Gastrocnemius medialis (tissue), 4 donors: ENCODE measurements around the gene CMTR1. TPM values are rescaled to one million over a fixed set of nuclear protein-coding genes. Genes with fewer than 3 reads are reported as not detected.

Source experiments
- ATAC-seq, 2 donors: fragments of 150-250 bp; one replicate each; pipeline ENCODE4 v1.9.1; 2016
- DNase-seq, 2 donors: peaks; one replicate each; pipeline ENCODE4 v3.0.0-alpha.2; 2019
- H3K27ac ChIP-seq, 4 donors: fragments of 200-600 bp; sonication (generic); 1 replicate in 1 of 4; 2 replicates in 3 of 4; pipeline ENCODE4 v1.5.1; 2016 to 2018; ENCODE audit warnings: mild to moderate bottlenecking in 2 of 4, moderate library complexity in 1 of 4
- H3K27me3 ChIP-seq, 3 donors: fragments of 200-600 bp; sonication (generic) in 2 of 3; 1 replicate in 1 of 3; 2 replicates in 2 of 3; pipeline versions ENCODE4 v1.5.1 to v1.6.0; 2016 to 2019; ENCODE audit warnings: mild to moderate bottlenecking in 1 of 3, moderate library complexity in 1 of 3
- H3K36me3 ChIP-seq, 2 donors: fragments of 200-600 bp; sonication (generic) in 1 of 2; one replicate each; pipeline ENCODE4 v1.5.1; 2017 to 2018
- H3K4me1 ChIP-seq, 2 donors: fragments of 200-600 bp; sonication (generic) in 1 of 2; one replicate each; pipeline ENCODE4 v1.5.1; 2016 to 2017; ENCODE audit warnings: mild to moderate bottlenecking in 2 of 2
- H3K4me3 ChIP-seq, 4 donors: fragments of 200-600 bp; sonication (generic) in 3 of 4; 1 replicate in 1 of 4; 2 replicates in 3 of 4; pipeline ENCODE4 v1.5.1; 2016 to 2019; ENCODE audit warnings: mild to moderate bottlenecking in 2 of 4
- H3K9me3 ChIP-seq, 3 donors: fragments of 200-600 bp; sonication (generic) in 2 of 3; 1 replicate in 1 of 3; 2 replicates in 2 of 3; pipeline ENCODE4 v1.5.1; 2016 to 2019
- CTCF ChIP-seq, 5 experiments: fragments of 450-650 bp in 3 of 5; fragments of 200-600 bp in 2 of 5; sonication (generic) in 2 of 5; IDR thresholded peaks in 4 of 5; conservative IDR thresholded peaks in 1 of 5; 1 replicate in 4 of 5; 2 replicates in 1 of 5; pipeline ENCODE4 v1.5.1; 2016 to 2019; ENCODE audit warnings: antibody characterized with exemption in 5 of 5, mild to moderate bottlenecking in 3 of 5, moderate library complexity in 3 of 5
- POLR2A ChIP-seq, 2 donors: fragments of 450-650 bp; IDR thresholded peaks; one replicate each; pipeline ENCODE4 v1.6.1; 2017; ENCODE audit warnings: antibody characterized with exemption in 2 of 2, mild to moderate bottlenecking in 2 of 2, moderate library complexity in 2 of 2
- in situ Hi-C, 4 donors: fragments of 200-750 bp; cut with MboI; loops; one replicate each; pipeline versions ENCODE4 v1.15.0 to v1.8.0; 2017; ENCODE audit warnings: low sequenced_read_pairs in 4 of 4
- intact Hi-C: fragments of 100-400 bp; cut with DNase I; formaldehyde crosslinking; loops from one replicate; pipeline ENCODE4 v1.15.1; 2023; ENCODE audit warnings: low total_unique reads
- total RNA-seq, 4 donors: library from RNA; depleted of rRNA; stranded (reverse); fragments of >200 nt; gene quantifications; one replicate each; pipeline versions ENCODE4 v1.1.0 to v1.2.3, GENCODE V29; 2016

The CMTR1 gene
- total RNA-seq, 4 donors from 2014 or later = 18.2 to 34.6 (median 25.4) TPM

DNA sequence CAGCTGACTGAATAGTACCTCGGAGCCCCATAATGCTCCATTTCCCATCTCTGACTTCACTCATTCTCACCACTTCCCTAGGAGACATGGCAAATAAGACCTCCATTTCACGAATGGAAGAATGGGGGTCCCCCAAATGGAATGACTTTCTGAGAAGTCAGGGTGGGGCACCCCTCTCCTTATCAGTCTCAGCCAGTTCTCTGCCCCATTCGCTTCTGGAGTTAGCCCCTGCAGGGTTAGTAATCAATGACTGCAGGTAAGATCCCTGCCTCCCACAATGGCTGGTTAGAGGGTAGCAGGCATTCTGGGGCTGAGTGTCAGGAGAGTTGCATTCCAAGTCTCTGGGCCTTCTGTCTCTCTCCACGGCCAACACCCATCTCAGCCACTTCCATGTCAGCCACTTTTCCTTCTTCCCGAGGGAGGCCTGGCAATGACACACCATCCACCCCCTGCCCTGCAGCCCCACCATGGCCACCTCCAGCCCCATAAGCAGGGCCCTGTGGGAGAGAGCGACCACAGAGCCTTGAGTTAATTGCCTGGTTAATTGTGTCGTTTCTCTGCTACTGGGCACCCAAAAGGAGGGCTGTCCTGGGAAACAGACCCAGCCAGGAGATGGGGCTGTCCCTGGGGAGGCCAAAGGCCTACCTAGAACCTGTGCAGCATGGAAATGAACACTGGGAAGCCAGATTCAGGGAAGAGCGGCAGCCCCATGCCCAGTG lies 53.3 kb downstream of the CMTR1 start:
- intact Hi-C loops (loop anchor here (10.0 kb wide), 2 partner anchors 79 to 1009 kb away; no protein-coding TSS in a partner anchor), in situ Hi-C loops (loop anchor here in 3 of 4 donors (25.0 kb wide), 1 partner anchor 201 kb away; the partner anchor contains the start of gene MDGA1 (in 3 of the 3))
- no peak for DNase-seq
- TF ChIP-seq POLR2A (IDR thresholded peaks at IDR 0.05) (no peak), CTCF (IDR thresholded peaks at IDR 0.05 in 4 of 5, conservative IDR thresholded peaks at IDR 0.05 in 1 of 5) (no peak)
- no peak for ATAC-seq
- H3K36me3 ChIP-seq = no peaks in the 10 kb centered on the region
- H3K4me3 ChIP-seq = no peak overlapping the region
- H3K9me3 ChIP-seq = no peaks in the 10 kb centered on the region
- no peaks in the 10 kb centered on the region for H3K27me3 ChIP-seq
- H3K4me1 ChIP-seq = no peaks in the 10 kb centered on the region
- no peak overlapping the region for H3K27ac ChIP-seq

- intact Hi-C loops (loop anchor here (10.0 kb wide), 2 partner anchors 77 to 1007 kb away; no protein-coding TSS in a partner anchor), in situ Hi-C loops (loop anchor here in 3 of 4 donors (25.0 kb wide), 1 partner anchor 200 kb away; the partner anchor contains the start of gene MDGA1 (in 3 of the 3))
- Histone ChIP-seq H3K4me1 (no peaks in the 10 kb centered on the region), H3K27me3 (no peaks in the 10 kb centered on the region), H3K4me3 (no peak overlapping the region), H3K27ac (no peak overlapping the region), H3K36me3 (no peaks in the 10 kb centered on the region), H3K9me3 (no peaks in the 10 kb centered on the region)
- TF ChIP-seq CTCF (IDR thresholded peaks at IDR 0.05 in 4 of 5, conservative IDR thresholded peaks at IDR 0.05 in 1 of 5) (no peak), POLR2A (IDR thresholded peaks at IDR 0.05) (no peak)
- DNase-seq = no peak
- ATAC-seq = no peak
Measured at GRCh38 chr6:37487591-37488380, 54.8 kb downstream of the CMTR1 start.

DNA sequence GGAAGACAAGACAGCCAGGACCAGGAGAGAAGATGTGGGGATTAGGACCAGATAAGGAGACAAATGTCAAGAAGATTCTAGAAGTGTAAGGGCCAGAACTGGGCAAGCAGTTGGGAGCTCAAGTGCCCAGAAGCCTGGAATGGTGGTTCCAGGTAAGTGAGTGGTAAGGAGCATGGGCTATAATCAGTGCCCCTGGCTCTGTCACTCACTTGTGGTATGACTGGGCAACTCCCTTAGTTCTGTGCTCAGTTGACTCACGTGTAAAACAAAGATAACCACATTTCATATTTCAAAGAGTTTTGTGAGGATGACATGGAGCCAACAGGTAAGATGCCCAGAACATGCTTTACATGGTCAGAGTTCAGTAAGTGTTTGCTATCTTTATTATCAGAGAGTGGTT lies 55.5 kb downstream of the CMTR1 start:
- no peak overlapping the region for H3K27ac ChIP-seq
- H3K36me3 ChIP-seq = no peaks in the 10 kb centered on the region
- H3K4me3 ChIP-seq = no peak overlapping the region
- ATAC-seq = no peak
- TF ChIP-seq POLR2A (IDR thresholded peaks at IDR 0.05) (no peak), CTCF (IDR thresholded peaks at IDR 0.05 in 4 of 5, conservative IDR thresholded peaks at IDR 0.05 in 1 of 5) (no peak)
- H3K9me3 ChIP-seq = no peaks in the 10 kb centered on the region
- no peaks in the 10 kb centered on the region for H3K27me3 ChIP-seq
- no peaks in the 10 kb centered on the region for H3K4me1 ChIP-seq
- no peak for DNase-seq
- in situ Hi-C loops (loop anchor here in 3 of 4 donors (25.0 kb wide), 1 partner anchor 199 kb away; the partner anchor contains the start of gene MDGA1 (in 3 of the 3)), intact Hi-C loops (loop anchor here (10.0 kb wide), 2 partner anchors 76 to 1006 kb away; no protein-coding TSS in a partner anchor)

DNA sequence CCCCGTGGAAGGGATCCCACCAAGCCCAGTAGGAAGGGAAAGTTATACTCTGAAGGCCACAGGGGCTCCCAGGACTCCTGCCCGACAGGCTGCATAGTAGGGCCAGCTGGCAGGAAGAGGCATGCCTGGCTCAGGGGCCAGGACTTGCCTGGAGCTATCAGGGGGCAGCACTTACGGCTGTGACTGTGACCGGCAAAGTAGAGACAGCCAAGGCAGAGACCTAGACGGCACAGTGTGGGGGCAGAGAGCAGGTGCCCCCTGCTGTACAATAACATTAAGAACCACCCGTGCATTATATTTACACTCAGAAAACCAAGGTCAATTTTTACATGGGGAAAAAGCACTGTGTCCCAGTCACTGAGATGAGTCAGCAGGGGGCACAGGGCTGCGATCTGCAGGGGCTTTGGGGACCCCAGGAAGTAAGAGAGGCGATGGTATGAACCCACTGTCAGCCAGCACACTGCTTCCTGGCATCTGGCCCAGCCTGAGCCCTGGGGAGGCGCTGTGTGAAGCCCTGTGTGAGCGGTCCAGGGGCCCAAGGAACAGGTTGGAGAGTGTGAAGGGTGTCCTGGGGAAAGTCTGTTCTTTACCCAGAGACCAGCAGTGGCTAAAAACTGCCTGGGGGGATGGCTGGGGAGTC lies 56.8 kb downstream of the CMTR1 start:
- Histone ChIP-seq H3K9me3 (no peaks in the 10 kb centered on the region), H3K4me3 (no peak overlapping the region), H3K27me3 (no peaks in the 10 kb centered on the region), H3K4me1 (no peaks in the 10 kb centered on the region), H3K36me3 (no peaks in the 10 kb centered on the region), H3K27ac (no peak overlapping the region)
- TF ChIP-seq POLR2A (IDR thresholded peaks at IDR 0.05) (no peak), CTCF (IDR thresholded peaks at IDR 0.05 in 4 of 5, conservative IDR thresholded peaks at IDR 0.05 in 1 of 5) (no peak)
- DNase-seq = no peak
- intact Hi-C loops (loop anchor here (10.0 kb wide), 2 partner anchors 75 to 1005 kb away; no protein-coding TSS in a partner anchor), in situ Hi-C loops (loop anchor here in 3 of 4 donors (25.0 kb wide), 1 partner anchor 197 kb away; the partner anchor contains the start of gene MDGA1 (in 3 of the 3))
- no peak for ATAC-seq
